Keratinocyte (primary cell): Measurements from ENCODE around the gene NIT1. TPM values are rescaled to one million over a fixed set of nuclear protein-coding genes. Genes with fewer than 3 reads are reported as not detected.

ENCODE experiments used
- DNase-seq: peaks from one replicate; pipeline ENCODE4 v3.0.0-alpha.2; 2011; ENCODE audit warnings: low read depth, missing footprints, low spot score
- FAIRE-seq: peaks from 2 replicates; lab custom pipeline; 2011; peaks lifted over from hg19 to GRCh38; lab: Jason Lieb, UNC
- H2AFZ ChIP-seq: 2 replicates; pipeline ENCODE4 v1.6.0; 2012; ENCODE audit warnings: low read length, control low read depth, inconsistent platforms; ENCODE audit not compliant: control insufficient read depth
- H3K27ac ChIP-seq: 2 replicates; pipeline ENCODE4 v1.5.1; 2011; ENCODE audit warnings: low read length; ENCODE audit not compliant: control insufficient read depth, insufficient read depth
- H3K27me3 ChIP-seq: 3 replicates; pipeline ENCODE4 v1.6.0; 2011; ENCODE audit warnings: low read length; ENCODE audit not compliant: control insufficient read depth, insufficient read depth; ENCODE audit errors: extremely low read depth
- H3K36me3 ChIP-seq, 2 experiments: 2 replicates in 1 of 2; 3 replicates in 1 of 2; pipeline ENCODE4 v1.5.1; 2011; ENCODE audit warnings: low read length in 2 of 2, mild to moderate bottlenecking in 1 of 2; ENCODE audit not compliant: control insufficient read depth in 2 of 2, insufficient read depth in 2 of 2; ENCODE audit errors: extremely low read depth in 1 of 2
- H3K4me1 ChIP-seq: 3 replicates; pipeline ENCODE4 v1.5.1; 2011; ENCODE audit warnings: low read length; ENCODE audit not compliant: control insufficient read depth, insufficient read depth; ENCODE audit errors: extremely low read depth
- H3K4me2 ChIP-seq: 3 replicates; pipeline ENCODE4 v1.6.0; 2011; ENCODE audit warnings: low read depth, low read length; ENCODE audit not compliant: control insufficient read depth, insufficient read depth; ENCODE audit errors: extremely low read depth
- H3K4me3 ChIP-seq, 3 experiments: fragments of 200-600 bp in 1 of 3; sonication (generic) in 1 of 3; 2 replicates in 2 of 3; 3 replicates in 1 of 3; pipeline ENCODE4 v1.5.1; 2011 to 2016; ENCODE audit warnings: low read length in 3 of 3, mild to moderate bottlenecking in 3 of 3, control low read depth in 2 of 3, inconsistent platforms in 1 of 3, low read depth in 1 of 3, mixed read lengths in 1 of 3, mixed run types in 1 of 3, moderate library complexity in 1 of 3; ENCODE audit not compliant: control insufficient read depth in 2 of 3, insufficient read depth in 2 of 3; ENCODE audit errors: extremely low read depth in 1 of 3
- H3K79me2 ChIP-seq: 2 replicates; pipeline ENCODE4 v1.6.0; 2012; ENCODE audit warnings: low read length; ENCODE audit not compliant: control insufficient read depth, insufficient read depth
- H3K9ac ChIP-seq: 3 replicates; pipeline ENCODE4 v1.6.0; 2011; ENCODE audit warnings: low read length; ENCODE audit not compliant: control insufficient read depth, insufficient read depth; ENCODE audit errors: extremely low read depth
- H3K9me1 ChIP-seq: 3 replicates; pipeline ENCODE4 v1.6.0; 2011; ENCODE audit warnings: low read length; ENCODE audit not compliant: control insufficient read depth, insufficient read depth; ENCODE audit errors: extremely low read depth
- H3K9me3 ChIP-seq: 2 replicates; pipeline ENCODE4 v1.5.1; 2012; ENCODE audit warnings: low read depth, low read length; ENCODE audit not compliant: control insufficient read depth
- H4K20me1 ChIP-seq: 3 replicates; pipeline ENCODE4 v1.6.0; 2011; ENCODE audit warnings: low read length; ENCODE audit not compliant: control insufficient read depth, insufficient read depth; ENCODE audit errors: extremely low read depth
- CTCF ChIP-seq, 3 experiments: IDR thresholded peaks in 1 of 3; conservative IDR thresholded peaks in 1 of 3; optimal IDR thresholded peaks in 1 of 3; 2 replicates in 2 of 3; 3 replicates in 1 of 3; pipeline versions ENCODE3 to v1.5.1; 2011; ENCODE audit warnings: low read length in 3 of 3, mild to moderate bottlenecking in 3 of 3, moderate library complexity in 2 of 3, control low read depth in 1 of 3, inconsistent platforms in 1 of 3; ENCODE audit not compliant: insufficient read depth in 2 of 3; ENCODE audit errors: extremely low read depth in 1 of 3
- EZH2 ChIP-seq: IDR thresholded peaks from one replicate; pipeline ENCODE4 v1.6.1; 2012; ENCODE audit warnings: inconsistent platforms, mild to moderate bottlenecking, low read length, moderate library complexity
- dilution Hi-C: fragments of 300-500 bp; cut with MboI; formaldehyde crosslinking; loops from one replicate; pipeline ENCODE4 v1.7.0; 2020; ENCODE audit warnings: low sequenced_read_pairs; ENCODE audit not compliant: extremely low pct_ligation_motif_present
- polyA plus RNA-seq, 5 experiments: library from polyadenylated mRNA; depleted of rRNA in 3 of 5; stranded (reverse) in 3 of 5; stranded (forward) in 1 of 5; unstranded in 1 of 5; fragments of >200 nt; gene quantifications; 1 replicate in 1 of 5; 2 replicates in 3 of 5; 3 replicates in 1 of 5; pipeline versions ENCODE4 v1.2.1 to v1.2.3, GENCODE V29; 2011 to 2012; ENCODE audit warnings: missing spikeins in 2 of 5, low read depth in 1 of 5, low replicate concordance in 1 of 5

Gene NIT1
- polyA plus RNA-seq, 1 donor (not counting 4 experiments of a cell fraction or from before 2014, with no cell fraction given): 22.9 TPM

- FAIRE-seq (no peak), DNase-seq (no peak)
- Histone ChIP-seq H3K27ac (peak within 1 kb of the TSS; percentile 42), H3K4me1 (peaks cover 28% of the 10 kb centered on the region), H3K27me3 (no peaks in the 10 kb centered on the region), H3K79me2 (peaks cover 7% of the 10 kb centered on the region), H3K9me1 (no peaks in the 10 kb centered on the region), H3K4me3 (peak within 1 kb of the TSS in 2 of 3 experiments; percentile 22 to 58), H2AFZ (peak within 1 kb of the TSS; percentile 25), H3K4me2 (peak within 1 kb of the TSS; percentile 75), H3K9me3 (no peaks in the 10 kb centered on the region), H4K20me1 (peaks cover under 1% of the 10 kb centered on the region), H3K9ac (peak within 1 kb of the TSS; percentile 46), H3K36me3 (peaks cover 20 to 25% of the 10 kb centered on the region in 2 experiments)
- dilution Hi-C loops: no loop called here
- no peak for TF ChIP-seq EZH2
- TF ChIP-seq CTCF (optimal IDR thresholded peaks at IDR 0.05 in 1 of 3, IDR thresholded peaks at IDR 0.05 in 1 of 3, conservative IDR thresholded peaks at IDR 0.05 in 1 of 3; ENCODE audit: extremely low read depth in 1 of 3, insufficient read depth in 2 of 3, low read length in 3 of 3): no peak
Observed at GRCh38 chr1:161098210-161099068, 19.5 kb upstream of the NIT1 start, which contains the start of gene KLHDC9. KLHDC9 (plus strand) TSS chr1:161098361; CDS start chr1:161098536, 175 bp downstream.

GRCh38 chr1:161099090-161099802 is 18.7 kb upstream of the NIT1 start:
- H3K4me2 ChIP-seq: no peak overlapping the region
- dilution Hi-C loops: no loop called here
- H3K9me3 ChIP-seq: no peaks in the 10 kb centered on the region
- no peak overlapping the region for H3K9ac ChIP-seq
- no peak overlapping the region for H3K4me3 ChIP-seq
- H3K27ac ChIP-seq: no peak overlapping the region
- peaks cover 15% of the 10 kb centered on the region for H3K79me2 ChIP-seq
- H3K27me3 ChIP-seq: no peaks in the 10 kb centered on the region
- DNase-seq (no peak), FAIRE-seq (no peak)
- TF ChIP-seq EZH2: no peak
- no peak overlapping the region for H2AFZ ChIP-seq
- H4K20me1 ChIP-seq: peaks cover 3% of the 10 kb centered on the region
- peaks cover 24 to 30% of the 10 kb centered on the region in 2 experiments for H3K36me3 ChIP-seq
- peaks cover 29% of the 10 kb centered on the region for H3K4me1 ChIP-seq
- H3K9me1 ChIP-seq: no peaks in the 10 kb centered on the region
